HepG2 (cell line): ENCODE measurements around the gene SLC7A6OS. TPM values are rescaled to one million over a fixed set of nuclear protein-coding genes. Genes with fewer than 3 reads are reported as not detected.
A peak's percentile ranks its signal among the peaks of the same experiment; 100 is the strongest.

Experiments used
- AGO2 ChIP-seq: fragments of 200-400 bp; formaldehyde crosslinking; optimal IDR thresholded peaks from 2 replicates; pipeline ENCODE3; 2017; ENCODE audit warnings: mild to moderate bottlenecking, low read depth, low read length, moderate library complexity
- ARNT2 ChIP-seq: sonication (generic); formaldehyde crosslinking; IDR thresholded peaks from 2 replicates; pipeline ENCODE4 v1.8.0; 2022; ENCODE audit warnings: mild to moderate bottlenecking, low read depth, missing genetic modification reagents, moderate library complexity
- CBX5 ChIP-seq: sonication (generic); formaldehyde crosslinking; IDR thresholded peaks from 2 replicates; pipeline ENCODE4 v1.4.0; 2020; ENCODE audit warnings: missing genetic modification reagents, borderline replicate concordance
- FOXM1 ChIP-seq: sonication (generic); formaldehyde crosslinking; IDR thresholded peaks from 2 replicates; pipeline ENCODE4 v1.5.0; 2020; ENCODE audit warnings: missing genetic modification reagents
- KDM1A ChIP-seq: IDR thresholded peaks from 2 replicates; pipeline ENCODE4 v1.6.1; 2016; ENCODE audit warnings: missing compliant biosample characterization
- NFKB2 ChIP-seq: sonication (generic); formaldehyde crosslinking; IDR thresholded peaks from 2 replicates; pipeline ENCODE4 v1.4.0; 2020; ENCODE audit warnings: missing genetic modification reagents, borderline replicate concordance
- NR2C2 ChIP-seq: sonication (generic); formaldehyde crosslinking; IDR thresholded peaks from 2 replicates; pipeline ENCODE4 v1.4.0; 2020; ENCODE audit warnings: missing genetic modification reagents, mild to moderate bottlenecking, moderate library complexity, borderline replicate concordance
- NR3C1 ChIP-seq: sonication (generic); formaldehyde crosslinking; IDR thresholded peaks from 2 replicates; pipeline ENCODE4 v1.4.0; 2020; ENCODE audit warnings: missing genetic modification reagents
- RNF2 ChIP-seq: fragments of 450-650 bp; conservative IDR thresholded peaks from 2 replicates; pipeline ENCODE4 v1.6.1; 2016; ENCODE audit warnings: low read depth
- SRY ChIP-seq: sonication (generic); formaldehyde crosslinking; IDR thresholded peaks from 2 replicates; pipeline ENCODE4 v1.8.0; 2022; ENCODE audit warnings: mild to moderate bottlenecking, missing genetic modification reagents
- SYNCRIP ChIP-seq: fragments of 200-400 bp; formaldehyde crosslinking; IDR thresholded peaks from 2 replicates; pipeline ENCODE4 v1.6.1; 2018; ENCODE audit warnings: mild to moderate bottlenecking, low read depth, low read length; ENCODE audit not compliant: insufficient read depth
- ZNF235 ChIP-seq: sonication (generic); formaldehyde crosslinking; IDR thresholded peaks from 2 replicates; pipeline ENCODE4 v1.8.1; 2023; ENCODE audit warnings: mild to moderate bottlenecking, missing genetic modification reagents, borderline replicate concordance
- ZNF569 ChIP-seq: sonication (generic); formaldehyde crosslinking; IDR thresholded peaks from 2 replicates; pipeline ENCODE4 v1.5.0; 2020; ENCODE audit warnings: mild to moderate bottlenecking, missing genetic modification reagents, moderate library complexity, borderline replicate concordance
- ZNF713 ChIP-seq: sonication (generic); formaldehyde crosslinking; IDR thresholded peaks from 2 replicates; pipeline ENCODE4 v1.4.0; 2020; ENCODE audit warnings: mild to moderate bottlenecking, missing genetic modification reagents
- ZNF768 ChIP-seq: sonication (generic); formaldehyde crosslinking; IDR thresholded peaks from 2 replicates; pipeline ENCODE4 v1.4.0; 2020; ENCODE audit warnings: missing genetic modification reagents
- ZNF782 ChIP-seq: sonication (generic); formaldehyde crosslinking; IDR thresholded peaks from 2 replicates; pipeline ENCODE4 v1.4.0; 2020; ENCODE audit warnings: missing genetic modification reagents, mild to moderate bottlenecking, borderline replicate concordance
- polyA plus RNA-seq, 8 experiments: library from polyadenylated mRNA; depleted of rRNA in 3 of 8; stranded (reverse) in 7 of 8; unstranded in 1 of 8; fragments of >200 nt; fragmentation: Illumina TruSeq in 4 of 8; extraction: Trizol in 4 of 8; gene quantifications; 2 replicates each; pipeline versions ENCODE4 v1.2.1 to v1.2.3, GENCODE V29; 2011 to 2016; ENCODE audit warnings: low read depth in 4 of 8, missing spikeins in 1 of 8, mixed read lengths in 1 of 8; ENCODE audit not compliant: insufficient read depth in 1 of 8
- total RNA-seq, 5 experiments: library from RNA; depleted of rRNA; stranded (reverse); fragments of >200 nt; fragmentation: Illumina TruSeq; extraction: Trizol; gene quantifications; 2 replicates each; pipeline ENCODE4 v1.2.3, GENCODE V29; 2016; ENCODE audit warnings: low read depth in 1 of 5
- TF ChIP-seq, protein P1 (sequence below): sonication (generic); formaldehyde crosslinking; IDR thresholded peaks from 2 replicates; pipeline ENCODE4 v1.4.0; 2020; ENCODE audit warnings: missing genetic modification reagents, borderline replicate concordance
- TF ChIP-seq, protein P2 (sequence below): sonication (generic); formaldehyde crosslinking; IDR thresholded peaks from 2 replicates; pipeline ENCODE4 v1.8.0; 2023; ENCODE audit warnings: mild to moderate bottlenecking, missing genetic modification reagents

SLC7A6OS gene
- total and polyA plus RNA-seq, 2 of the 13 experiments (the other 11 are each of a cell fraction or from before 2014, with no cell fraction given): 11.2 to 21.5 TPM

GRCh38 chr16:68257251-68257905 is 53.4 kb downstream of the SLC7A6OS start (continued):
- peak; percentile 16; the same call in 1 of the 2 replicates for TF ChIP-seq NFKB2 (CRISPR knock-in tag)
- TF ChIP-seq ZNF768 (CRISPR knock-in tag): peak; percentile 8; the same call in 1 of the 2 replicates
- TF ChIP-seq ZNF713 (CRISPR knock-in tag): no peak
- 0 out of 2 replicates have a peak, but pooled peaks have one; percentile 8 for TF ChIP-seq CBX5 (CRISPR knock-in tag)
- TF ChIP-seq ZNF782 (CRISPR knock-in tag): 0 out of 2 replicates have a peak, but pooled peaks have one; percentile 5
- 0 out of 2 replicates have a peak, but pooled peaks have one; percentile 23 for TF ChIP-seq ZNF569 (CRISPR knock-in tag)
- peak; percentile 1; the same call in 1 of the 2 replicates for TF ChIP-seq NR2C2 (CRISPR knock-in tag)
- no peak for TF ChIP-seq SRY (CRISPR knock-in tag)
- no peak for TF ChIP-seq RNF2
- no peak for TF ChIP-seq KDM1A (CRISPR knock-in tag)
- TF ChIP-seq, protein P1, sequence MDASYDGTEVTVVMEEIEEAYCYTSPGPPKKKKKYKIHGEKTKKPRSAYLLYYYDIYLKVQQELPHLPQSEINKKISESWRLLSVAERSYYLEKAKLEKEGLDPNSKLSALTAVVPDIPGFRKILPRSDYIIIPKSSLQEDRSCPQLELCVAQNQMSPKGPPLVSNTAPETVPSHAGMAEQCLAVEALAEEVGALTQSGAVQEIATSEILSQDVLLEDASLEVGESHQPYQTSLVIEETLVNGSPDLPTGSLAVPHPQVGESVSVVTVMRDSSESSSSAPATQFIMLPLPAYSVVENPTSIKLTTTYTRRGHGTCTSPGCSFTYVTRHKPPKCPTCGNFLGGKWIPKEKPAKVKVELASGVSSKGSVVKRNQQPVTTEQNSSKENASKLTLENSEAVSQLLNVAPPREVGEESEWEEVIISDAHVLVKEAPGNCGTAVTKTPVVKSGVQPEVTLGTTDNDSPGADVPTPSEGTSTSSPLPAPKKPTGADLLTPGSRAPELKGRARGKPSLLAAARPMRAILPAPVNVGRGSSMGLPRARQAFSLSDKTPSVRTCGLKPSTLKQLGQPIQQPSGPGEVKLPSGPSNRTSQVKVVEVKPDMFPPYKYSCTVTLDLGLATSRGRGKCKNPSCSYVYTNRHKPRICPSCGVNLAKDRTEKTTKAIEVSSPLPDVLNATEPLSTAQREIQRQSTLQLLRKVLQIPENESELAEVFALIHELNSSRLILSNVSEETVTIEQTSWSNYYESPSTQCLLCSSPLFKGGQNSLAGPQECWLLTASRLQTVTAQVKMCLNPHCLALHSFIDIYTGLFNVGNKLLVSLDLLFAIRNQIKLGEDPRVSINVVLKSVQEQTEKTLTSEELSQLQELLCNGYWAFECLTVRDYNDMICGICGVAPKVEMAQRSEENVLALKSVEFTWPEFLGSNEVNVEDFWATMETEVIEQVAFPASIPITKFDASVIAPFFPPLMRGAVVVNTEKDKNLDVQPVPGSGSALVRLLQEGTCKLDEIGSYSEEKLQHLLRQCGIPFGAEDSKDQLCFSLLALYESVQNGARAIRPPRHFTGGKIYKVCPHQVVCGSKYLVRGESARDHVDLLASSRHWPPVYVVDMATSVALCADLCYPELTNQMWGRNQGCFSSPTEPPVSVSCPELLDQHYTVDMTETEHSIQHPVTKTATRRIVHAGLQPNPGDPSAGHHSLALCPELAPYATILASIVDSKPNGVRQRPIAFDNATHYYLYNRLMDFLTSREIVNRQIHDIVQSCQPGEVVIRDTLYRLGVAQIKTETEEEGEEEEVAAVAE: no peak
- TF ChIP-seq NR3C1 (CRISPR knock-in tag): no peak
- TF ChIP-seq, protein P2, sequence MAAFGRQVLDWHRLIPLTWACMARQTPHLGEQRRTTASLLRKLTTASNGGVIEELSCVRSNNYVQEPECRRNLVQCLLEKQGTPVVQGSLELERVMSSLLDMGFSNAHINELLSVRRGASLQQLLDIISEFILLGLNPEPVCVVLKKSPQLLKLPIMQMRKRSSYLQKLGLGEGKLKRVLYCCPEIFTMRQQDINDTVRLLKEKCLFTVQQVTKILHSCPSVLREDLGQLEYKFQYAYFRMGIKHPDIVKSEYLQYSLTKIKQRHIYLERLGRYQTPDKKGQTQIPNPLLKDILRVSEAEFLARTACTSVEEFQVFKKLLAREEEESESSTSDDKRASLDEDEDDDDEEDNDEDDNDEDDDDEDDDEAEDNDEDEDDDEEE: 0 out of 2 replicates have a peak, but pooled peaks have one; percentile 6
- 0 out of 2 replicates have a peak, but pooled peaks have one; percentile 6 for TF ChIP-seq ARNT2 (CRISPR knock-in tag)
- no peak for TF ChIP-seq AGO2
- no peak for TF ChIP-seq FOXM1 (CRISPR knock-in tag)
- no peak for TF ChIP-seq ZNF235 (CRISPR knock-in tag)
- TF ChIP-seq SYNCRIP: no peak
